Kidney (tissue), 14 donors: ENCODE data around the gene BST1. TPM values are rescaled to one million over a fixed set of nuclear protein-coding genes. Genes with fewer than 3 reads are reported as not detected.

Experiments used
- DNase-seq, 5 donors: peaks; one replicate each; pipeline ENCODE4 v3.0.0-alpha.2; 2013 to 2020
- FAIRE-seq: peaks from 2 replicates; lab custom pipeline; 2012; peaks lifted over from hg19 to GRCh38; lab: Jason Lieb, UNC
- H3K27ac ChIP-seq, 2 donors: one replicate each; pipeline ENCODE4 v1.7.0; 2013; ENCODE audit warnings: low read depth in 2 of 2, low read length in 2 of 2, inconsistent platforms in 1 of 2
- H3K27me3 ChIP-seq: one replicate; pipeline ENCODE4 v1.7.1; 2013; ENCODE audit warnings: low read length, inconsistent platforms; ENCODE audit not compliant: control insufficient read depth, insufficient read depth
- H3K36me3 ChIP-seq, 3 donors: one replicate each; pipeline versions ENCODE4 v1.7.0 to v1.7.1; 2013; ENCODE audit warnings: low read length in 3 of 3, control low read depth in 1 of 3, inconsistent platforms in 1 of 3; ENCODE audit not compliant: insufficient read depth in 3 of 3, control insufficient read depth in 2 of 3
- H3K4me1 ChIP-seq, 3 donors: one replicate each; pipeline versions ENCODE4 v1.7.0 to v1.7.1; 2013; ENCODE audit warnings: low read length in 3 of 3, inconsistent platforms in 1 of 3, low read depth in 1 of 3; ENCODE audit not compliant: control insufficient read depth in 2 of 3, insufficient read depth in 2 of 3
- H3K4me3 ChIP-seq, 3 donors: one replicate each; pipeline versions ENCODE4 v1.7.0 to v1.8.1; 2013; ENCODE audit warnings: low read length in 3 of 3, control low read depth in 1 of 3, inconsistent platforms in 1 of 3
- H3K9ac ChIP-seq, 3 donors: one replicate each; pipeline versions ENCODE4 v1.7.0 to v1.7.1; 2013; ENCODE audit warnings: low read length in 3 of 3, control low read depth in 1 of 3, inconsistent platforms in 1 of 3
- H3K9me3 ChIP-seq, 3 donors: one replicate each; pipeline versions ENCODE4 v1.7.0 to v1.7.1; 2013; ENCODE audit warnings: low read length in 3 of 3, control low read depth in 1 of 3, inconsistent platforms in 1 of 3; ENCODE audit not compliant: control insufficient read depth in 2 of 3, insufficient read depth in 1 of 3
- intact Hi-C: fragments of 100-400 bp; cut with DNase I; formaldehyde crosslinking; loops from one replicate; pipeline ENCODE4 v1.11.1; 2022
- polyA plus RNA-seq: library from polyadenylated mRNA; stranded (reverse); fragments of 350-450 nt; fragmentation: Illumina TruSeq; extraction: RNeasy Lipid Tissue Mini Kit (QIAGEN cat#74804); gene quantifications from one replicate; pipeline ENCODE4 v1.2.3, GENCODE V29; 2014; ENCODE audit warnings: low read depth, low replicate concordance; ENCODE audit not compliant: insufficient read depth
- total RNA-seq: library from RNA; stranded (reverse); fragmentation: NEBNext Ultra II Directional; extraction: Animal tissue kit (Norgen Biotek cat#: 25700); gene quantifications from one replicate; pipeline ENCODE4 v1.2.1, GENCODE V29; 2021
- TF ChIP-seq, protein P1 (sequence below): IDR thresholded peaks from 3 replicates; pipeline ENCODE4 v1.5.1; 2012; ENCODE audit warnings: mild to moderate bottlenecking, moderate library complexity, borderline replicate concordance; ENCODE audit not compliant: insufficient read depth; ENCODE audit errors: extremely low read depth
- donor health status: control.
- donor health status: control.
- donor health status: control.
- donor health status: control.
- donor health status: control.
- donor health status: DM: yes; HTN: yes; CAD: no.
- donor health status: Normal renal cell carcinoma (clear cell type).

The BST1 gene
- total and polyA plus RNA-seq, 2 donors from 2014 or later = 5.3 to 19.0 TPM

- Histone ChIP-seq H3K9ac (no peak overlapping the region), H3K4me1 (peaks cover 0 to 10% (median 6%) of the 10 kb centered on the region in 3 donors), H3K9me3 (no peaks in the 10 kb centered on the region), H3K27me3 (no peaks in the 10 kb centered on the region), H3K4me3 (no peak overlapping the region), H3K36me3 (no peaks in the 10 kb centered on the region), H3K27ac (no peak overlapping the region)
- intact Hi-C loops = no loop called here
- no peak for DNase-seq
- TF ChIP-seq, protein P1, sequence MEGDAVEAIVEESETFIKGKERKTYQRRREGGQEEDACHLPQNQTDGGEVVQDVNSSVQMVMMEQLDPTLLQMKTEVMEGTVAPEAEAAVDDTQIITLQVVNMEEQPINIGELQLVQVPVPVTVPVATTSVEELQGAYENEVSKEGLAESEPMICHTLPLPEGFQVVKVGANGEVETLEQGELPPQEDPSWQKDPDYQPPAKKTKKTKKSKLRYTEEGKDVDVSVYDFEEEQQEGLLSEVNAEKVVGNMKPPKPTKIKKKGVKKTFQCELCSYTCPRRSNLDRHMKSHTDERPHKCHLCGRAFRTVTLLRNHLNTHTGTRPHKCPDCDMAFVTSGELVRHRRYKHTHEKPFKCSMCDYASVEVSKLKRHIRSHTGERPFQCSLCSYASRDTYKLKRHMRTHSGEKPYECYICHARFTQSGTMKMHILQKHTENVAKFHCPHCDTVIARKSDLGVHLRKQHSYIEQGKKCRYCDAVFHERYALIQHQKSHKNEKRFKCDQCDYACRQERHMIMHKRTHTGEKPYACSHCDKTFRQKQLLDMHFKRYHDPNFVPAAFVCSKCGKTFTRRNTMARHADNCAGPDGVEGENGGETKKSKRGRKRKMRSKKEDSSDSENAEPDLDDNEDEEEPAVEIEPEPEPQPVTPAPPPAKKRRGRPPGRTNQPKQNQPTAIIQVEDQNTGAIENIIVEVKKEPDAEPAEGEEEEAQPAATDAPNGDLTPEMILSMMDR = no peak
- FAIRE-seq = no peak
Measured at GRCh38 chr4:15657366-15657765, 45.5 kb upstream of the BST1 start.

DNA sequence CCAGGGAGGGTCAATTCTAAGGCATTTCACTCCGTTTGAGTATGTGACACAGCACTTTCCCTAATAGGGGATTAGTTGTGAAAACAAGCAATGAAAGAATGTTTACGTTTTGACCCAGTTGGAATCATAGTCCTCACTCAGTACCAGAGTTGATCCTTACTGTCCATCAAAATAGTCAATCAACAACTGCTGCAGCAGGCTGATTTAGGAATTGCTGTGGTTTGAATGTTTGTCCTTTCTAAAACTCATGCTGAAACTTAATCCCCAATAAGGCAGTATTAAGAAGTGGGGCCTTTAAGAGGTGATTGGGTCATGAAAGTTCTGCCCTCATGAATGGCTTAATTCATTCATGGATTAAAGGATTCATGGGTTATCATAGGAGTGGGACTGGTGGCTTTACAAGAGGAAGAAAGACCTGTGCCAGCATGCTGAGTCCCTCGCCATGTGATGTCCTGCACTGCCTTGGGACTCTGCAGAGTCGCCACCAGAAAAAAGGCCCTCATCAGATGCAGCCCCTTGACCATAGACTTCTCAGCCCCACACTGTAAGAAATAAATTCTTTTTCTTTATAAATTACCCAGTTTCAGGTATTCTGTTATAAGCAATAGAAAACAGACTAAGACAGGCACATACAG is 44.6 kb upstream of the BST1 start:
- no peak overlapping the region for H3K4me3 ChIP-seq
- H3K27ac ChIP-seq = no peak overlapping the region
- intact Hi-C loops = no loop called here
- no peaks in the 10 kb centered on the region for H3K27me3 ChIP-seq
- TF ChIP-seq, protein P1 = no peak
- DNase-seq (no peak), FAIRE-seq (no peak)
- H3K9ac ChIP-seq = no peak overlapping the region
- H3K36me3 ChIP-seq = no peaks in the 10 kb centered on the region
- no peaks in the 10 kb centered on the region for H3K9me3 ChIP-seq
- H3K4me1 ChIP-seq = peaks cover 0 to 12% (median 6%) of the 10 kb centered on the region in 3 donors

DNA sequence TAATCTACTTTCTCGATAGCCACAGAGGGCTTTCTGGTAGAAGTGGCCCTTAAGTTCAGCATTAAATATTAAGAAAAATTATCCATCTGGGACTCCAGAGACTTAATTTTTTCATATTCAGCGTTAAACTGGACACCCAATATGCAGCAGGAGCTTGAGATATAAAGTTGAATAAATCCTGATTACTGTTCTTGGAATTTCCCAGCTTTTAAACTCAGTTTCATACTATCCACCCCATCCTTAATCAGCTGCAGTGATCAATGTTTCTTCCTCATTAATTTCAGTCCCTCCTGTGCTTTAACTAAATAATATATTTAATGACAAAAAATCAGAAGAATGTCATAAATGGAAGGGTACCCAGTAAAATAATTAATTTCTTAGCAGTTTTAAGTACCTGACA is 44.1 kb upstream of the BST1 start:
- no peak overlapping the region for H3K4me3 ChIP-seq
- H3K36me3 ChIP-seq = no peaks in the 10 kb centered on the region
- intact Hi-C loops = no loop called here
- H3K27me3 ChIP-seq = no peaks in the 10 kb centered on the region
- peaks cover 0 to 12% (median 3%) of the 10 kb centered on the region in 3 donors for H3K4me1 ChIP-seq
- FAIRE-seq (no peak), DNase-seq (no peak)
- no peaks in the 10 kb centered on the region for H3K9me3 ChIP-seq
- TF ChIP-seq, protein P1 = no peak
- H3K9ac ChIP-seq = no peak overlapping the region
- no peak overlapping the region for H3K27ac ChIP-seq
